ENCODE data around the gene IQCF6. TPM values are rescaled to one million over a fixed set of nuclear protein-coding genes. Genes with fewer than 3 reads are reported as not detected.

Gene IQCF6
- total RNA-seq, 1 experiment from 2014 or later, result not detected

GRCh38 chr3:51799879-51800749 lies 21.1 kb upstream of the IQCF6 start:
- H3K4me1 ChIP-seq (ENCODE audit: insufficient read depth, low read length, poor library complexity, severe bottlenecking), result no peaks in the 10 kb centered on the region
- BruUV-seq (replicated peaks), result no TSS peak
- no peak overlapping the region for H3K27ac ChIP-seq (ENCODE audit: low read depth, low read length, poor library complexity, severe bottlenecking)
- no peaks in the 10 kb centered on the region for H3K27me3 ChIP-seq (replicated peaks; ENCODE audit: insufficient read depth, low read depth, low read length, poor library complexity)
- H3K9me3 ChIP-seq (ENCODE audit: low read depth, low read length, poor library complexity, severe bottlenecking), result no peaks in the 10 kb centered on the region
- peak; percentile 67 for DNase-seq (ENCODE audit: low spot score)
- intact Hi-C loops (cut with micrococcal nuclease; ENCODE audit: unreplicated experiment), result loop anchor here (10.0 kb wide), 1 partner anchor 295 kb away; the partner anchor contains the start of gene DCAF1
- POLR2A ChIA-PET (ENCODE audit: low non-redundant PET), result no interaction called here
- H3K4me3 ChIP-seq (ENCODE audit: low read depth, low read length, poor library complexity, severe bottlenecking), result no peak overlapping the region
- CTCF ChIA-PET, result interaction anchor here (1.0 kb wide), 1 partner anchor 20 kb away, joined by 3 read pairs; no protein-coding TSS in a partner anchor
- H3K36me3 ChIP-seq (ENCODE audit: insufficient read depth, low read length, poor library complexity, severe bottlenecking), result no peaks in the 10 kb centered on the region
- TF ChIP-seq CTCF (conservative IDR thresholded peaks at IDR 0.05; ENCODE audit: low read depth, low read length), result peak; percentile 65
- no peak for TF ChIP-seq EZH2 (IDR thresholded peaks at IDR 0.05; ENCODE audit: borderline replicate concordance, low read depth, low read length, poor library complexity, severe bottlenecking)

DNA sequence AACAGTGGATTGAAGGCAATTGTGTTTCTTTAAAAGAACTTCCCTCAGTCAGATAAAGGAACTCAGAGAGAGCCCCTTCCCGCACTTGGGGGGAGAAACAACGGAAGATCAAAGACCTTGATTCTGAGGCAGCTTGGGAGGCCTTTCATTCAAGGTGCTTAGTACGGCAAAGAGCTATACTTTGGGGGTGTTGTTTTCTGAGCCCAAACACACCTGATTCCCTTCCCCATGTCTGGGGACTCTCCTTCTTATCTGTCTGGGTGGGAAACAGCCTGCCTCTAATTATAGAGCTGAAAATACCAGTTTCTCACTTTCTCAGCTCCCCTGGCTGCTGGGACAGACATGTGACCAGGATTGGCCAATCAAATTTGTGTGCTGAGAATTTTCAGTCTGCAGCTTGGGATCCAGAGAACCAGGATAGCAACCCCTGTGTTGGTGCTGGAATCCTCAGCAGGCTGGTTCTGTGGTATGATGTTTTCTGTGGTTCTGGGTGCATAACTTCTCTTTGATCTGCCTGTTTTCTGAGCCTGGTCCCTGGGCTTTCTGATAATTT lies 19.4 kb upstream of the IQCF6 start:
- H3K36me3 ChIP-seq (ENCODE audit: insufficient read depth, low read length, poor library complexity, severe bottlenecking), result no peaks in the 10 kb centered on the region
- TF ChIP-seq EZH2 (IDR thresholded peaks at IDR 0.05; ENCODE audit: borderline replicate concordance, low read depth, low read length, poor library complexity, severe bottlenecking), result no peak
- TF ChIP-seq CTCF (conservative IDR thresholded peaks at IDR 0.05; ENCODE audit: low read depth, low read length), result no peak
- no peaks in the 10 kb centered on the region for H3K4me1 ChIP-seq (ENCODE audit: insufficient read depth, low read length, poor library complexity, severe bottlenecking)
- intact Hi-C loops (cut with micrococcal nuclease; ENCODE audit: unreplicated experiment), result loop anchor here (10.0 kb wide), 1 partner anchor 294 kb away; the partner anchor contains the start of gene DCAF1
- ChIA-PET CTCF (interaction anchor here (0.7 kb wide), 1 partner anchor 370 kb away, joined by 5 read pairs; no protein-coding TSS in a partner anchor), POLR2A (ENCODE audit: low non-redundant PET) (no interaction called here)
- no peaks in the 10 kb centered on the region for H3K27me3 ChIP-seq (replicated peaks; ENCODE audit: insufficient read depth, low read depth, low read length, poor library complexity)
- DNase-seq (ENCODE audit: low spot score), result no peak
- H3K4me3 ChIP-seq (ENCODE audit: low read depth, low read length, poor library complexity, severe bottlenecking), result no peak overlapping the region
- no peaks in the 10 kb centered on the region for H3K9me3 ChIP-seq (ENCODE audit: low read depth, low read length, poor library complexity, severe bottlenecking)
- no TSS peak for BruUV-seq (replicated peaks)
- no peak overlapping the region for H3K27ac ChIP-seq (ENCODE audit: low read depth, low read length, poor library complexity, severe bottlenecking)

DNA sequence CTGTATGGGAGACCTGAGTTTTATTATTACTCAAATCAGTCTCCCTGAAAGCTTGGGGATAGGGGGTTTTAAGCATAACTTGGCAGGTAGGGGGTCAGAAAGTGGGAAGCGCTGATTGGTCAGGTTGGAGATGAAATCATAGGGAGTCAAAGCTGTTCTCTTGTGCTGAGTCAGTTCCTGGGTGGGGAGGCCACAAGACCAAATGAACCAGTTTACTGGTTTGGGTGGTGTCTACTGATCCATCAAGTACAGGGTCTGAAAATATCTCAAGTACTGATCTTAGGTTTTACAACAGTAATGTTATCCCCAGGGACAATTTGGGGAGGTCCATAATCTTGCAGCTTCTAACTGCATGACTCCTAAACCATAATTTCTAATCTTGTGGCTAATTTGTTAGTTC lies 17.8 kb upstream of the IQCF6 start:
- Histone ChIP-seq H3K36me3 (ENCODE audit: insufficient read depth, low read length, poor library complexity, severe bottlenecking) (no peaks in the 10 kb centered on the region), H3K4me3 (ENCODE audit: low read depth, low read length, poor library complexity, severe bottlenecking) (no peak overlapping the region), H3K9me3 (ENCODE audit: low read depth, low read length, poor library complexity, severe bottlenecking) (no peaks in the 10 kb centered on the region), H3K4me1 (ENCODE audit: insufficient read depth, low read length, poor library complexity, severe bottlenecking) (no peaks in the 10 kb centered on the region), H3K27ac (ENCODE audit: low read depth, low read length, poor library complexity, severe bottlenecking) (no peak overlapping the region), H3K27me3 (replicated peaks; ENCODE audit: insufficient read depth, low read depth, low read length, poor library complexity) (no peaks in the 10 kb centered on the region)
- CTCF ChIA-PET, result no interaction called here
- intact Hi-C loops (cut with micrococcal nuclease; ENCODE audit: unreplicated experiment), result loop anchor here (10.0 kb wide), 1 partner anchor 292 kb away; the partner anchor contains the start of gene DCAF1
- TF ChIP-seq EZH2 (IDR thresholded peaks at IDR 0.05; ENCODE audit: borderline replicate concordance, low read depth, low read length, poor library complexity, severe bottlenecking), result no peak
- no peak for TF ChIP-seq CTCF (conservative IDR thresholded peaks at IDR 0.05; ENCODE audit: low read depth, low read length)
- DNase-seq (ENCODE audit: low spot score), result no peak
- POLR2A ChIA-PET (ENCODE audit: low non-redundant PET), result interaction anchor here (0.6 kb wide), 1 partner anchor 10 kb away, joined by 4 read pairs; no protein-coding TSS in a partner anchor
- BruUV-seq (replicated peaks), result no TSS peak
